Measurements from ENCODE around the gene VPREB1.
"Not testable (repeated sequence)": the region's sequence is repeated elsewhere in the genome, so short reads cannot be mapped to it uniquely, and the experiment has no call there.

VPREB1 gene

GRCh38 chr22:22245935-22246525 lies 1.4 kb downstream of the VPREB1 start:
- DNase-seq (ENCODE audit: low read depth) = no peak

GRCh38 chr22:22246706-22247105 lies 2.1 kb downstream of the VPREB1 start:
- DNase-seq (ENCODE audit: low read depth) = no peak

GRCh38 chr22:22248878-22249277 lies 4.3 kb downstream of the VPREB1 start:
- DNase-seq (ENCODE audit: low read depth) = no peak

- DNase-seq (ENCODE audit: low read depth) = not testable (repeated sequence)
Measured at GRCh38 chr22:22250651-22251050, 6.1 kb downstream of the VPREB1 start.

GRCh38 chr22:22256133-22256532 lies 11.5 kb downstream of the VPREB1 start:
- not testable (repeated sequence) for DNase-seq (ENCODE audit: low read depth)

- not testable (repeated sequence) for DNase-seq (ENCODE audit: low read depth)
Measured at GRCh38 chr22:22258597-22259415, 14.2 kb downstream of the VPREB1 start.

GRCh38 chr22:22260169-22260568 lies 15.6 kb downstream of the VPREB1 start:
- DNase-seq (ENCODE audit: low read depth) = not testable (repeated sequence)

GRCh38 chr22:22260586-22260985 lies 16.0 kb downstream of the VPREB1 start:
- DNase-seq (ENCODE audit: low read depth) = not testable (repeated sequence)

GRCh38 chr22:22262332-22263074 lies 17.9 kb downstream of the VPREB1 start:
- not testable (repeated sequence) for DNase-seq (ENCODE audit: low read depth)

GRCh38 chr22:22263823-22264222 lies 19.2 kb downstream of the VPREB1 start:
- not testable (repeated sequence) for DNase-seq (ENCODE audit: low read depth)

- not testable (repeated sequence) for DNase-seq (ENCODE audit: low read depth)
Measured at GRCh38 chr22:22270036-22270676, 25.6 kb downstream of the VPREB1 start.

GRCh38 chr22:22277423-22277822 lies 32.8 kb downstream of the VPREB1 start:
- not testable (repeated sequence) for DNase-seq (ENCODE audit: low read depth)

GRCh38 chr22:22284962-22285756 lies 40.6 kb downstream of the VPREB1 start:
- DNase-seq (ENCODE audit: low read depth) = not testable (repeated sequence)

GRCh38 chr22:22286390-22287105 lies 42.0 kb downstream of the VPREB1 start:
- not testable (repeated sequence) for DNase-seq (ENCODE audit: low read depth)

- not testable (repeated sequence) for DNase-seq (ENCODE audit: low read depth)
Measured at GRCh38 chr22:22287106-22287626, 42.6 kb downstream of the VPREB1 start.

- DNase-seq (ENCODE audit: low read depth) = not testable (repeated sequence)
Measured at GRCh38 chr22:22289666-22290065, 45.1 kb downstream of the VPREB1 start.

GRCh38 chr22:22291129-22291806 lies 46.7 kb downstream of the VPREB1 start:
- DNase-seq (ENCODE audit: low read depth) = not testable (repeated sequence)

GRCh38 chr22:22292656-22293055 lies 48.1 kb downstream of the VPREB1 start:
- DNase-seq (ENCODE audit: low read depth) = not testable (repeated sequence)

GRCh38 chr22:22293436-22293835 lies 48.9 kb downstream of the VPREB1 start:
- not testable (repeated sequence) for DNase-seq (ENCODE audit: low read depth)

- not testable (repeated sequence) for DNase-seq (ENCODE audit: low read depth)
Measured at GRCh38 chr22:22294641-22295040, 50.1 kb downstream of the VPREB1 start.

Data from activated T-helper 1 cell treated with Interleukin-2 at 50 U/mL for 16 hours (primary cell).